Measurements from ENCODE around the gene TM4SF4. TPM values are rescaled to one million over a fixed set of nuclear protein-coding genes. Genes with fewer than 3 reads are reported as not detected.

The TM4SF4 gene
- total RNA-seq, 4 donors from 2014 or later, result not detected

- peak in 5 of 6 experiments; percentile 60 to 83 (median 74) for TF ChIP-seq CTCF (IDR thresholded peaks at IDR 0.05)
- no peak for TF ChIP-seq POLR2A (IDR thresholded peaks at IDR 0.05)
- peak; percentile 9 for DNase-seq
- no peaks in the 10 kb centered on the region for H3K36me3 ChIP-seq
- H3K4me1 ChIP-seq, result peaks cover 4 to 48% (median 6%) of the 10 kb centered on the region in 3 donors
- H3K27me3 ChIP-seq, result no peaks in the 10 kb centered on the region
- H3K4me3 ChIP-seq, result no peak overlapping the region
- peak overlapping the region; percentile 43 to 75 (median 66) for H3K27ac ChIP-seq
- WGBS, 2 donors, result 69 to 73% methylated on average over 15 of the region's 15 CpGs
- intact Hi-C loops (cut with DNase I), result loop anchor here (10.0 kb wide), 1 partner anchor 116 kb away; no protein-coding TSS in a partner anchor
- H3K9me3 ChIP-seq, result no peaks in the 10 kb centered on the region
Observed at GRCh38 chr3:149480326-149481017, 6.0 kb downstream of the TM4SF4 start.

GRCh38 chr3:149481056-149481455 lies 6.6 kb downstream of the TM4SF4 start:
- H3K4me1 ChIP-seq, result peaks cover 4 to 43% (median 6%) of the 10 kb centered on the region in 3 donors
- no peaks in the 10 kb centered on the region for H3K27me3 ChIP-seq
- intact Hi-C loops (cut with DNase I), result loop anchor here (10.0 kb wide), 1 partner anchor 116 kb away; no protein-coding TSS in a partner anchor
- H3K4me3 ChIP-seq, result no peak overlapping the region
- H3K9me3 ChIP-seq, result no peaks in the 10 kb centered on the region
- H3K27ac ChIP-seq, result no peak overlapping the region
- WGBS, 2 donors, result 83 to 87% methylated on average over 3 of the region's 3 CpGs
- H3K36me3 ChIP-seq, result no peaks in the 10 kb centered on the region
- no peak for TF ChIP-seq POLR2A (IDR thresholded peaks at IDR 0.05)
- no peak for TF ChIP-seq CTCF (IDR thresholded peaks at IDR 0.05)
- DNase-seq, result no peak

- H3K4me1 ChIP-seq, result peaks cover 4 to 39% (median 6%) of the 10 kb centered on the region in 3 donors
- H3K27me3 ChIP-seq, result no peaks in the 10 kb centered on the region
- DNase-seq, result no peak
- WGBS, 2 donors, result 79 to 82% methylated on average over 2 of the region's 2 CpGs
- H3K4me3 ChIP-seq, result no peak overlapping the region
- no peaks in the 10 kb centered on the region for H3K9me3 ChIP-seq
- TF ChIP-seq CTCF (IDR thresholded peaks at IDR 0.05) (no peak), POLR2A (IDR thresholded peaks at IDR 0.05) (no peak)
- no peaks in the 10 kb centered on the region for H3K36me3 ChIP-seq
- no peak overlapping the region for H3K27ac ChIP-seq
- intact Hi-C loops (cut with DNase I), result loop anchor here (10.0 kb wide), 1 partner anchor 117 kb away; no protein-coding TSS in a partner anchor
Observed at GRCh38 chr3:149481491-149481890, 7.0 kb downstream of the TM4SF4 start.

- DNase-seq, result no peak
- no peak for TF ChIP-seq POLR2A (IDR thresholded peaks at IDR 0.05)
- no peak for TF ChIP-seq CTCF (IDR thresholded peaks at IDR 0.05)
- no peaks in the 10 kb centered on the region for H3K9me3 ChIP-seq
- H3K36me3 ChIP-seq, result no peaks in the 10 kb centered on the region
- H3K4me1 ChIP-seq, result peaks cover 0 to 12% (median 6%) of the 10 kb centered on the region in 3 donors
- intact Hi-C loops (cut with DNase I), result loop anchor here (10.0 kb wide), 1 partner anchor 122 kb away; no protein-coding TSS in a partner anchor
- peak overlapping the region in 2 of 4 donors; percentile 3 to 41 for H3K27ac ChIP-seq
- 49 to 71% methylated on average over 5 of the region's 5 CpGs for WGBS, 2 donors
- H3K4me3 ChIP-seq, result no peak overlapping the region
- no peaks in the 10 kb centered on the region for H3K27me3 ChIP-seq
Observed at GRCh38 chr3:149486726-149487125, 12.2 kb downstream of the TM4SF4 start.

GRCh38 chr3:149487598-149488197 lies 13.2 kb downstream of the TM4SF4 start:
- intact Hi-C loops (cut with DNase I), result loop anchor here (10.0 kb wide), 1 partner anchor 123 kb away; no protein-coding TSS in a partner anchor
- Histone ChIP-seq H3K9me3 (no peaks in the 10 kb centered on the region), H3K36me3 (no peaks in the 10 kb centered on the region), H3K4me3 (no peak overlapping the region), H3K4me1 (peaks cover 0 to 12% (median 6%) of the 10 kb centered on the region in 3 donors), H3K27ac (no peak overlapping the region), H3K27me3 (no peaks in the 10 kb centered on the region)
- TF ChIP-seq CTCF (IDR thresholded peaks at IDR 0.05) (peak in 3 of 6 experiments; percentile 10 to 40 (median 15)), POLR2A (IDR thresholded peaks at IDR 0.05) (no peak)
- no peak for DNase-seq
- 58 to 86% methylated on average over 3 to 6 of the region's 6 CpGs for WGBS, 2 donors

Data from esophagus squamous epithelium (tissue), 5 donors.